AG08396 (cell line): ENCODE results near the gene MXI1.
"Not testable (repeated sequence)": the region's sequence is repeated elsewhere in the genome, so short reads cannot be mapped to it uniquely, and the experiment has no call there.

Source experiments
- DNase-seq: peaks from one replicate; pipeline ENCODE4 v3.0.0; 2012; ENCODE audit warnings: low spot score, mixed read lengths

Gene MXI1

DNA sequence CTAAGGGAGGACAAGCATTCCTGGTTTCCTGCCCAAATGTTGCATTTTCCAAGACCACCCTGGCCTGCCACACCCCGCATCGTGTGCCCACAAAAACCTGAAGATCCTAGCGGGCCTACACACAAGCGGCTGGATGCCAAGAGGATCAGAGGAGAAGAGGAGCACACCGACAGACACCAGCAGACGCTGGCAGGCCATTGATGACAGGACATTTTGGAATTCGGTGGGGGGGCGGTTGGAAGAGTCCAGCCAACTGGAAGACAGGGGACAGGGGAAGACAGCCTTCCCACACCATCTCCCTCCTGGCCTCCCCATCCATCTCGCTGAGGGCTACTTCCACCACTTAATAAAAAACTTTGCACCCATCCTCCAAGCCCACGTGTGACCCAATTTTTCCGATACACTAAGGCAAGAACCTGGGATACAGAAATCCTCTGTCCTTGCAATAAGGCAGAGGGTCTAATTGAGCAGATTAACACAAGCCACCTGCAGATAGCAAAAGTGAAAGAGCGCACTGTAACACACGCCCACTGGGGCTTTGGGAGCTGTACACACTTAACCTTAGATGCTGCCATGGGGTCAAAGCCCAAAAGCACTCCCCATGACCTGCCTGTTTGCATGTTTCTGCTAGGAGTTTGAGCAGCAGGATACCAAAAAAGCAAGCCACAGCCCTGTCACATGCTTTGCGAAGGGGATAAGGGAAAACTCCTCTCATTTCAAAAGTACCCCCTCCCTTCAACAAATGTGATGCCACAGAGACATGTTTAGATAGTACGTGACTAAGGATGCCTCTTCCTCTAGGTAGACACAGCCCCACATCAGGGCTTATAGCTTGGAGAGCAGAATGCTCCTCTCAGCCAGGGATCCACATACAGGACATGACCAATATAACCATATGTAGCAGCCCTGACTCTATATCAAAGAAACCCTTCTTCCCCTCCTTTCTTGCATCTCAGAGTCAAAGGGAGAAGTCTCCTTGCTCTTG lies 110.8 kb downstream of the MXI1 start:
- no peak for DNase-seq

DNA sequence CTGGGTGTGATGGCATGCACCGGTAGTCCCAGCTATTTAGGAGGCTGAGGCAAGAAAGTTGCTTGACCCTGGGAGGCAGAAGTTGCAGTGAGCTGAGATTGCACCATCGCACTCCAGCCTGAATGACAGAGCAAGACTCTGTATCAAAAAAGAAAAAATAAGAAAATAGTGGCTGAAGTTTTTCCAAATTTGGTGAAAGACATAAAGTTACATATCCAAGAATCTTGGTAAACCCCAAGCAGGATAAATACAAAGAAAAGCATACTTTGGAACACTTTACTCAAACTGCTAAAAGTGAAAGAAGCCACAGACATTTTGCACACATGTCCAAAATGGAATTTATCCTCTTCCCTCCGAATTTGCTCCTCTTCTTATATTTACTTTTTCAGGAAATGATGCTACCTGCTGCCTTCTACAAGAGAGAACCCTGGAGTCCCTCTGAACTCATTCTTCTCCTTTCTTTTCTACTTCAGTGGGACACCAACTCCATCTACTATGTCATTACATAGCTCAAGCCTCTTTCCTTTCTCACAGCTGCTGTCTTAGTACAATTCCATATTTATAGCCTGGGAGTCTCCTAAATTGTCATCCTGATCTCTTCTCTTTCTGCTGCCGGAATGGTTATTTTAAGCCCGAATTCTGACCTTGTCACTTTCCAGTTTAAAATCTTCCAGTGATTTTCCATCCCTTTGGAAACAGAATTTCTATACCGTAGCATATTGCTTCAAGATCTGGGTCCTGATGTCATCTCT lies 114.6 kb downstream of the MXI1 start:
- DNase-seq: no peak

DNA sequence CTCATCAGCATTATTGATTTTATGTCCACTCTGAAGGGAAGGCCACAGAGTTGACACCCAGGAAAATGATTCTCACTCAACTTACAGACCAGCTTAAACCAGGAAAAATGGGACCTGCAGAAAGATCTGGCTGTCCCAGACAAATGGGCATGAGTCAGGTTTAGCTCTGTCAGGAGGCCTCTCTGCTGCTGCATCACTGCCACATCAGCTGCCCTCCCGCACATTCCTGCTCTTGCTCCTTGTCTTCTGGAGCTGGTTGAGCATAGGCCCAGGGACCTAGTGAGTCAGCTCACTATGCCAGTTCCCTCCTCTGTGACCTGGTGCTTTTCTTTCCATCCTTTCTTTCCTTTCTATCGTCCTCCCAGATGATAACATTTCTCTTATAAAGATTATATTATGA lies 116.1 kb downstream of the MXI1 start:
- DNase-seq: peak; percentile 83

- DNase-seq: no peak
These were observed 116.9 kb downstream of the MXI1 start for GRCh38 chr10:110324201-110324804.

GRCh38 chr10:110324805-110325280 lies 117.4 kb downstream of the MXI1 start:
- no peak for DNase-seq

DNA sequence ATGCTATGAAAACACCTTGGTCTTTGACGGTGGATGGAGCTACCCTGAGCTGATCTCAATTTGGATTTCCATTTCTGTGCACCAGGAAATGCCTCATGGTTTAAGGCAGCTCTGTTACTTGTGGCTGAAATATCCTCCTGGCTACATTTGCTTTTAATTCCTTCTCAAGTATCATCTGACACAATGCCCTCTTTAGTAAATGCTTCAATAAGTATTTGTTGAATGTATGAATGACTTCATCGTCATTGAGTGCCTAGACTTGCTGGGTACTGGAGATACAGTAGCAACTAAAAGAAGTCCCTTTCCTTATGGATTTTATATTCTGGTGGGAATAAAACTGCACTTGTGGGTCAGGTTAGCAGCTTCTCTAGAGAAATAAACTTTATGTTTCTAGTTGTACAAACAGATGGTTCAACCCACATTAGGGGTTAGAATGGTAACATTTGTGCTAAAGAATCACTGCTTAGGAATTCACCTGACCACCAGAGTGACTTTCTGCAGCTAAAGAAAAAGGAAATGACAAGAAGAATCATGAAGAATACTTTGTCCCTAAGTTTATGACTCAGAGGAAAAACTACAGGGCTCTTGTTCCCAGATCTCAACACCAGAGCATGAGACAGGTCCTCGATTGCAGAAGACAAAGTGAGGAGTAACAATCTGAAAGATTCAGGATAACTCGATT lies 119.1 kb downstream of the MXI1 start:
- DNase-seq: peak; percentile 68

GRCh38 chr10:110327262-110327914 lies 120.0 kb downstream of the MXI1 start:
- DNase-seq: no peak

DNA sequence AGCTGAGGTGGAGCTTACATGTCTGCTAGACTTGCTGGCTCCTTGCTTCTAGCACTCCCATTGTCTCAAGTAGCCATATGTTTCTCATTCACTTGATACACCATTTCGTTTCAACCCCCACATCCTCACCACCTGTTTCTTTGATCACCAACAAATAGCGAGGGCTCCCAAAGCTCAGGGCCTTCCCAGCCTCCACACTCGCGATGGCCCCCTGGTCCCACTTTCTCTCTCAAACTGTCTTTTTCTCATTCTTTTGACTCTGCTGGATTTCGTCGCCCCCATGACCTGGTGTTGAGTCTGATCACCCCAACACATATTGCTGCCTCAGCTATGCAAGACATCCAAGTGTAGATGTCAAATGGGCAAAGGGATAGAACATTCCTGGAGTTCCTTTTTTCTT lies 123.3 kb downstream of the MXI1 start:
- DNase-seq: no peak

GRCh38 chr10:110331226-110331795 lies 123.9 kb downstream of the MXI1 start:
- not testable (repeated sequence) for DNase-seq

- DNase-seq: no peak
These were observed 126.8 kb downstream of the MXI1 start for GRCh38 chr10:110334061-110334656.

DNA sequence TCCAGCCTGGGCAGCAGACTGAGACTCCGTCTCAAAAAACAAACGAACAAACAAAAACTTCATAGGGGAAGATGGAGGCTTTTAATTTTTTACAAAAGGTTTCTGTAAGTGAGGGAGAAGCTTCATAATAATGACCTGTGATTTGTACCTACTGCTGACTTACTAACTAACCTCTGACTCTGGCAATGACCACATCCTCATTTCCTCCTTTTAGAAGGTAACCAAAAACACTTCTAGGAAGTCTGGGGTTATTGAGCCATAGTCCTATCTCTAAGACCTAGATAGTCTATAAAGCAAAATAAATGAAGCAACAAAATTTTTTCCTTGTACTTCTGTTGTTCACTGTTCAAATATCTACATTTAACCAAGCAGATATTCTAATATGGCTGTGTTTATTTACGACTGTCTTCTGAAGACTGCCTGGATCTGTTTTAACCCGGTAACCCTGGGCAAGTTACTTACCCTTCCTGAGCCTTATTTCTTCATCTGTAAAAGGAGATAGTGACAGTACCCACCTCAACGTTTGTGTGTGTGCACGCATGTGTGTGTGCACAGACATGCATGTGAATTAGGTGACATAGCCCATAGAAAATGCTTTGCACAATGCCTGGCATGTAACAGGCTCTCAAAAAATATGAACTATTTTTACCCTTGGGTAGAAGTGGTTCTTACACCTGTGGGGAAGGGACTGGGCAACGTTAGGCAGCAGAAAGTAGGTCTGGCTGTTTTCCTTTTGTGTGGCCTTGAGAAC lies 128.1 kb downstream of the MXI1 start:
- DNase-seq: no peak

DNA sequence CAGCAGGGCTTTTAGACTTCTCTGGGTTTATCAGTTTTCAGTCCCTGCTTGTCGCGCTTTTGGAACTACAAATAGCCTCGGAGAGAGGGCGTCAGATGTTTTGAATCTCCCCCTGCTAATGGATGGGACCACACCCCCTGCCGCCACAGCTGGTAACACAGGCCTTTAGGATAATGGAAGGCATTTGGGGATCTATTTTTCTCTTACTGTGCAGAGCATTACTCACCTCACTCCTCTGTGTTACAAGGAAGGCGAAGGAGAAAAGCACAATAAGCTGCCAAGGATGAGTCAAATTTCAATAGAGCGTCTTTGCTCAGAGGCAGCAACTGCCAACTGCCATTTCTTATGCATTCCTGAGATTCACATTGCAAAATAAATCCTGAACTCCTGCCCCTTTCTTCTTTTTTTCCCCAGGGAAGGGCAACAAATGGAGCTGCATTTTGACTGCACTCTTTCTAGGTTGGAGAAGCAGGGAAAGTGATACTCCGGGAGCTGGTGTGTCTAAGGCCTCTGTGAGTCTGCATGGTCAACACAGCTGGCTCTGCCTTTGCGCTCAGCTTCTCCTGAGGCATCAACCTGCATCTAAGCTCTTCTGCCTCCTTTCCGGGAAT lies 128.8 kb downstream of the MXI1 start:
- peak; percentile 86 for DNase-seq
